Mammary epithelial cell (primary cell): ENCODE results near the gene CCNE1.

Experiments
- EZH2 ChIP-seq: IDR thresholded peaks from 2 replicates; pipeline ENCODE4 v1.6.1; 2012; ENCODE audit warnings: low read length, inconsistent platforms, borderline replicate concordance
- TF ChIP-seq, protein P1 (sequence below), 2 donors: IDR thresholded peaks in 1 of 2; conservative IDR thresholded peaks in 1 of 2; 2 replicates each; pipeline ENCODE4 v1.5.1; 2011 to 2012; ENCODE audit warnings: inconsistent platforms in 2 of 2, low read length in 2 of 2, mild to moderate bottlenecking in 2 of 2, control low read depth in 1 of 2, low read depth in 1 of 2; ENCODE audit not compliant: insufficient read depth in 1 of 2; ENCODE audit errors: extremely low read depth in 1 of 2

DNA sequence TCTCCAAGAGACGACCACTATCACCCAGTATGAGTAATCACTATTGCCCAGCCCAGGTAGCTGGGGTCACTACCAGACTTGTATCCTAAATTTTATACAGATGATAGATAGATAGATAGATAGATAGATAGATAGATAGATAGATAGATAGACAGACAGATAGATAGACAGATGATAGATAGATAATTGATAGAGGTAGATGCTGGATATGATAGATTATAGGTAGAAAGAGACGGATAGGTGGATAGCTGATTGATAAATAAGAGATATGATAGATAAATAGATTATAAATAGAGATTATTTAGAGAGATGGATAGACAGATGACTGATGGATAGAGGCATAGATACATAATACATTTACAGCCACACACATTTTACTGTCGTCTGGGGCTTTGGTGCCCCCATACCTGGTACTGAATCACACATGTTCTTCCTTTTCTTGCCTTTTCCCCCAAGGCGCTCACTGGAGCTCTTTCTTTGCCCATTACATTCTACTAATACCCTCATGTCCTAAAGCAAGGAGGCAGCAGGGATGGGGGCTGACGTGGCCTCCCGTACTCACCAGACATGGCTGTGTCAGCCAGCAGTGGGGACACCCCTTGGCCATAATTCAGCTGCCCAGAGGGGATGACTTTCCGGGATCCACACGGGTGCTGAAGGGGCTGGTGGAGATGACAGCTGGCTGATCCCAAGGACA is 44.6 kb upstream of the CCNE1 start:
- TF ChIP-seq, protein P1, sequence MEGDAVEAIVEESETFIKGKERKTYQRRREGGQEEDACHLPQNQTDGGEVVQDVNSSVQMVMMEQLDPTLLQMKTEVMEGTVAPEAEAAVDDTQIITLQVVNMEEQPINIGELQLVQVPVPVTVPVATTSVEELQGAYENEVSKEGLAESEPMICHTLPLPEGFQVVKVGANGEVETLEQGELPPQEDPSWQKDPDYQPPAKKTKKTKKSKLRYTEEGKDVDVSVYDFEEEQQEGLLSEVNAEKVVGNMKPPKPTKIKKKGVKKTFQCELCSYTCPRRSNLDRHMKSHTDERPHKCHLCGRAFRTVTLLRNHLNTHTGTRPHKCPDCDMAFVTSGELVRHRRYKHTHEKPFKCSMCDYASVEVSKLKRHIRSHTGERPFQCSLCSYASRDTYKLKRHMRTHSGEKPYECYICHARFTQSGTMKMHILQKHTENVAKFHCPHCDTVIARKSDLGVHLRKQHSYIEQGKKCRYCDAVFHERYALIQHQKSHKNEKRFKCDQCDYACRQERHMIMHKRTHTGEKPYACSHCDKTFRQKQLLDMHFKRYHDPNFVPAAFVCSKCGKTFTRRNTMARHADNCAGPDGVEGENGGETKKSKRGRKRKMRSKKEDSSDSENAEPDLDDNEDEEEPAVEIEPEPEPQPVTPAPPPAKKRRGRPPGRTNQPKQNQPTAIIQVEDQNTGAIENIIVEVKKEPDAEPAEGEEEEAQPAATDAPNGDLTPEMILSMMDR (conservative IDR thresholded peaks at IDR 0.05 in 1 of 2, IDR thresholded peaks at IDR 0.05 in 1 of 2; ENCODE audit: extremely low read depth in 1 of 2, insufficient read depth in 1 of 2, low read depth in 1 of 2, low read length in 2 of 2), result no peak
- TF ChIP-seq EZH2, result no peak
